Activated CD4-positive, alpha-beta T cell treated with anti-CD3 and anti-CD28 coated beads, Interleukin-2, Interleukin-4, amounts not matched to agents 100 ng/mL and 50 ng/mL, durations not matched to agents 16 hours and 8 hours (primary cell): ENCODE measurements around the gene GIPC2.

ENCODE experiments used
- DNase-seq: peaks from one replicate; pipeline ENCODE4 v3.0.0-alpha.2; 2020; ENCODE audit warnings: low spot score

Gene GIPC2

DNA sequence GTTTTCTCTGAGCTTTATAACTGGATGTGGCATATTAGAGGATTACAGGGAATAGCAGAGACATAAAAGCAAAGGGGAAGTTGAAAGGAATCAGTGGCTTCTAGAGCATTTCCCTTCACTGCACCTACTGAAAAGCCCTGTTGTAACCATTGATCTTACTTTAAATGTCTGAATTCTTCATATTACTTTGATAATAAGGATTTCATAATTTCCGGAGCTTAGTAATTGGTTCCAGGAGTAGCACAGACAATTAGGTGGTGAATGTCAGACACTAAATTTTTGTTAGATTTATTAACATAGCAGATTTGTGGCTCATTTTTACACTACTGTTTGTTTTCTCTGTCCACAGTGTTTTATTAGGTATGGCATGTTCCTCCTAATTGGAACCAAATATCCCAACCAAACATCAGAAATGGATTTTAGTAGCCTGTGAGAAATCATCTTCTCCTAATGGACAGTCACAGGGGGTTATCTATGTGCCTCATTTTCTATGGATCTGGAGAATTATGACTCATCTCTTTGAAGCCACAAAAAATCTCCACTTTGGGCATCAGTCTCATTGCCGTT, 100.5 kb downstream of the GIPC2 start:
- no peak for DNase-seq

DNA sequence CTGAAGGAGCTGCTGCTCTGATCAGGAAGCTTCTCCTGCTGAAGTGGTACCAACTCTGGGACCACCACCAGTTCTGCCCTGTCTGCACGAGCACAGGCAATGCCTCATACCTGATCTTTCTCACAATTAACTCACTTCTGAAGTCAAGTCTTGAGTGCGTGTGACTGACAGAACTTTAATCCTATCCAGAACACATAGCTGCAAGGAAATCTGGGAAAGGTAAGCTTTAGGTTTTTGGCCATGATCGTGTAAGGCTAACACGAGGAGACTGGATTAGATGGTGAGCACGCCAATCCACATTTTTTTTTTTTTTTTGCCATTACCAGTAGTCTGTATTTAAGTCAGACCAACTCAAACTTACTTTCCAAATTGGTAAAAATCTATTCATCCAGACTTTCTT, 101.3 kb downstream of the GIPC2 start:
- no peak for DNase-seq

DNA sequence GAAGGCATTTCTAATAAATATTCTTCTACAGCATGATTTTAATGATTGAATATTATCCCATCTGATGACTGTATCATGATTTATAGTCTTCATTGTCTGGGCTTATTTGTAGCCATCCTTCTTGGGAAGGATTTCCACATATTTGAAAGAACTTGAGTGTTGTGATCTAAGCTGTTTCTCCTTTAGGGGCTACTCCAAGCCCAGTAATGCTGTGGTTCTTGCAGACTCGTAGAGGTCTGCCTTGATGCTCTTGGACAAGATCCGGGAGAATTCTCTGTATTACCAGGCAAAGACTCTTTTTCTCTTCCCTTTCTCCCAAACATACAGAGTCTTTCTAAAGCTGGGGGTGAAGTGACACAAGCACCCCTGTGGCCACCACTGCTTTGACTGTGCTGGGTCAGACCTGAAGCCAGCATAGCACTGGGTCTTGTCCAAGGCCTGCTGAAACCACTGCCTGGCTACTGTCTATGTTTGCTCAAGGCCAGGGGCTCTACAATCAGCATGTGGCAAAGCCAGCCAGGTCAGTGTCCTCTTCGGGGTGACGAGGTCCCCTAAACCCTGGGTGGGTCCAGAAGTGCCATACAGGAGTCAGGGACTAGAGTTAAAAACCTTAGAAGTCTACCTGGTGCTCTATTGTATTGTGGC, 107.4 kb downstream of the GIPC2 start:
- no peak for DNase-seq

- DNase-seq: no peak
These were observed 109.4 kb downstream of the GIPC2 start for GRCh38 chr1:78155121-78155520.

GRCh38 chr1:78156805-78157521, 111.2 kb downstream of the GIPC2 start:
- no peak for DNase-seq

GRCh38 chr1:78165816-78166215, 120.0 kb downstream of the GIPC2 start:
- no peak for DNase-seq

GRCh38 chr1:78168306-78168705, 122.5 kb downstream of the GIPC2 start:
- DNase-seq: no peak

DNA sequence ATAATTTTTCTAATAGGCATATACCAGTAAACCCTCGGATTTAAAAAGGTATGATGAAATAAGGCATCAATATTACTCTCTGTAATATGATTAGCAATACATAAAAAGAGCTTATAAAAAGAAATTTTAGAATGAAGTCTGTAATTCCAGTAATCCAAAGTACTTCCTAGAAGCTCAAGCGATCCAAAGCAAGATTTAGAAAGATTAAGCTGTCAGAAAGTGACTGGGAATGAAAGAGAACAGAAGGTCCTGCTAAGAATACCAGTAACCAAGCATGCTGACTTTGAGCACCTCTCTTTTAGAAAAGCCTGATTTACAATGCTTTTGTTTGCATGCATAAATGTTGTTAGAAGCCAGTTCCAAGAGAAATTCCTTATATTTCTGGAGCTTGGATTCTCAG, 125.1 kb downstream of the GIPC2 start:
- no peak for DNase-seq

DNA sequence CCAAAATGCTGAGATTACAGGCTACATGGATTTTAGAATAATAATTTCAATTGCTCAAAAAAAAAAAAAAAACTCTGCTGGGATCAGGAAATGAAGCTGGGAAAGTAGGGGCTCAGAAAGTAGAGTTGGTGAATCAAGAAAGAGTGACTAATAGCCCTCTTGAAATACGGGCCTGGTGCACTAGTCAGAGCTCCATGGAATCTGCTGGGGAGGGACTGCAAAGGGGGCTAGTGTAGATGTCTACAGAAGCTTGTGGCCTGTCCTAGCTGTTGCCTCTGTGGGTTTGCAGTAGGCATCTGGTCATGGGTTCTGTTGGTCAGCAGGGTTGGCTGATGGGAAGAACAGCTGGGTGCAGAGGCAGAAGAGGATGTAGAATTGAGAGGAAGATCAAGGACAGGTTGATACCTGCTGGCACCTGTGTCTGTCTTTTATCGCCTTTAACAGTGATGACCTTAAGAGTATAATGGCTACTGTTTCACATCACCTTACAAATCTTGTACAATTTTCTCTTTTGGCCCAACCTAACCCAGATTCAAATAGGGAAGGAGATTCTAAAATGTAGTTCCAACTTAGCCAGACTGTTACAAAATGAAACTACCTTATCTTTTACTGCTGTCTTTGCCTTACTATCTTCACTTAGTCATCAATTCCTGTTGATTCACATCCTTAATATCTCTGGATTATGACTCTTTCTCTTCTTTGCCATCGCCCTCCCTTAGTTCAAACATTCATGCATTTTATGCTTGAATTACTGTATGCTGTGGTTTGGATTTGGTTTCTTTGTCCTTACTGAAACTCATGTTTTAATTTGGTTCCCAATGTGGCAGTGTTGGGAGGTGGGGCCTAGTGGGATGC, 126.2 kb downstream of the GIPC2 start:
- DNase-seq: no peak

DNA sequence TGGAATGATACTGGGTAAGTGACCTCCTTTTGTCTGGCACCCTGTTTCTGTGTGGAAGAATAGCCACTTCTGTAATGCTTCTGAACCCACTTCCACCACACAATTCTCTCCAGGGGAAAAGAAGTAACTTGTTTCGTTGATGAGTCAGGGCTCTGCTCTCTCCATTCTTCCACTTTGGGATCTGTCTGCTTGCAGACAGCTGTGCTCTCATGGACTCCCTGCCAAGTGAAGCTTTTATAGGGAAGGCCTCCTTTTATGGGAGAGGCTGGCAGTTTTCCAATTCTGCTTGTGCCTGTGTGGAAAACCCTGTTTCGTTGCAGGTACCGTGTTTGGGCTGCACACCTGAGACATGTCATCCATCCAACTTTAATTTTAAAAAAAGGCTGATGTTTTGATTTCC, 130.7 kb downstream of the GIPC2 start:
- DNase-seq: no peak

DNA sequence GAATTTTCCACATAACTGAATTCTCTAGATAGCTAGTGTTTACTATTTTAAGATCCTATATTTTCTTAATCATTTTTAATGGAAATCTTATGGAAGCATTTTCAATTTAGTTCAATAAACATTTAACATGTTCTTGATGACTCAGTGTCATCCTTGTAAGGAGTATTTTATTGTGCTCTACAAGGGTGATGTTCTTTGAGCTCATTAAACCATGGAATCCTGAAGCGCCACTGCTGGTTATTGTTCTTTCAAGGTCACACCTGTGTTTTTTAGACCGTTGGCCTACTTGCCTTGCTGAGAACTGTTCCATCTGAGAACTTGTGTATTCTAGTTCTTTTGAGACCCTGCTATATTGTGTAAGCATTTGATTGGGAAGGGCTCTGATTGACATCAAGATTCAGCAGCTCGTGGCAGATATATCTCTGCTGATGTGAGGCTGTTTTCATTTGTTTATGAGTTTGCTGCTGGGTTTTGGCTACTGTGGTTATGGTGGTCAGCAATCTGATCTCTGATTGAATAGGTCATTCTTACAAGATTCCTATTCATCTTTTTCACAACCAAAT, 132.0 kb downstream of the GIPC2 start:
- DNase-seq: no peak

DNA sequence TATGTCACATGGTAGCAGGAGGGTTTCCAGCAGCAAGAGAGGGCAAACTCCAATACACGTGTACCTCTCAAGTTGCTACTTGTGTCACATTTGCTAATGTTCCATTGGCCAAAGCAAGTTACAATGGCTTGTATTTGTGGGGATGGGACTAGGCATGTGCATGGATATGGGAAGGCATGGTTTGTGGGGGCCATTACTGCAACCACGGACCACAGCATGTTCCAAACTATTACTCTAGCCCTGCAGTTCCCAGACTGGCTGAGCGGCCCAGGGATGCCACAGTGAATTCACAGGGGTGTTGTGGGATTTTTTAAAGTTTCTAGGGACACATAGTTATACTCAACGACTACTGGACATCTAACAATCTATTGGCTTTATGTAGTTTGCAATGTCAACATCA, 133.1 kb downstream of the GIPC2 start:
- DNase-seq: no peak

DNA sequence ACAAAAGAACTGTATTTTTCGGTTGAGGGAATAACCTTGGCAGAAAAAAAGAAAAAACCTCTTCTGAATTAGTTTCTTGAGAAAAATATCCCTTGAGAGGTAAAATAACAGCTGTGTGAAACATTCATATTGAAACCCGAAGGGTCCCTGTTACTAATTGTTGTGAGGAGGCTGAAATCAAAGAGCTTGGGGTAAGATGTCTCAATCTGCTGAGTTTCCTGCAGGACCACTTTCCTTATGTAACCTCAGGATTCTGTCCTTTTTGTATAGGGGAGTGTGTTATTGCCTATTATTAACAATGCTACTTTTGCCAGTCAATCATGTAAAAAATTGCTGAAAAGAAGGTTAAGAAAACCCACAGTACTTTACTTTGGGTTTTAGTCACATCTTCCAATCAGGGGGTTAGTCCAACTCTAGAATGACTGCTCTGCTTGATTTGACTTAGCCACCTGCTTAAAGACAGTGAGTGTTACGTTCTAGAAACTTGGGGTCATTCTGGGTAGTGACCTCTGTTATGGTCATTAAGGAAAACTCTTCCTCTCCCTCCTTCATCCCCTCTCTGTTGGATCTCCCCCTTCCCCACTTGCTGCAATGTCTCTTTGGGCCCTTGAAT, 138.8 kb downstream of the GIPC2 start:
- DNase-seq: no peak
